Prostate gland (tissue), 2 donors: ENCODE data around the gene PTX4. TPM values are rescaled to one million over a fixed set of nuclear protein-coding genes. Genes with fewer than 3 reads are reported as not detected.

Experiments used
- DNase-seq: peaks from one replicate; pipeline ENCODE4 v3.0.0-alpha.2; 2019; ENCODE audit warnings: low spot score
- H3K27ac ChIP-seq, 2 donors: fragments of 200-600 bp; sonication (generic); 2 replicates each; pipeline ENCODE4 v1.5.1; 2017 to 2019
- H3K27me3 ChIP-seq: fragments of 200-600 bp; sonication (generic); replicated peaks from 2 replicates; pipeline ENCODE4 v1.5.1; 2019; ENCODE audit not compliant: insufficient read depth
- H3K36me3 ChIP-seq, 2 donors: fragments of 200-600 bp; sonication (generic); 1 replicate in 1 of 2; 2 replicates in 1 of 2; pipeline versions ENCODE4 v1.5.1 to v1.8.1; 2017 to 2019
- H3K4me1 ChIP-seq: fragments of 200-600 bp; sonication (generic); replicated peaks from 2 replicates; pipeline ENCODE4 v1.5.1; 2019
- H3K4me3 ChIP-seq, 2 donors: fragments of 200-600 bp; sonication (generic); 2 replicates each; pipeline ENCODE4 v1.5.1; 2017 to 2019
- H3K9me3 ChIP-seq: fragments of 200-600 bp; sonication (generic); 2 replicates; pipeline ENCODE4 v1.5.1; 2017
- POLR2A ChIP-seq: fragments of 450-650 bp; IDR thresholded peaks from one replicate; pipeline ENCODE4 v1.6.1; 2016; ENCODE audit warnings: antibody characterized with exemption, mild to moderate bottlenecking
- POLR2AphosphoS5 ChIP-seq: sonication (generic); formaldehyde crosslinking; IDR thresholded peaks from one replicate; pipeline ENCODE4 v1.6.1; 2017; ENCODE audit warnings: antibody characterized with exemption
- WGBS: methylation state at CpG from one replicate; pipeline ENCODE4 v1.1.5; 2018; 5-methylcytosine and 5-hydroxymethylcytosine counted together
- intact Hi-C: fragments of 100-400 bp; cut with DNase I; formaldehyde crosslinking; loops from one replicate; pipeline ENCODE4 v1.14.2; 2022
- total RNA-seq, 2 donors: library from RNA; depleted of rRNA; stranded (reverse); fragments of >200 nt; gene quantifications; one replicate each; pipeline ENCODE4 v1.1.0, GENCODE V29; 2016
- TF ChIP-seq, protein P1 (sequence below), 4 experiments: fragments of 200-600 bp in 2 of 4; fragments of 450-650 bp in 2 of 4; sonication (generic) in 2 of 4; IDR thresholded peaks; 1 replicate in 3 of 4; 2 replicates in 1 of 4; pipeline ENCODE4 v1.5.1; 2016 to 2019; ENCODE audit warnings: antibody characterized with exemption in 4 of 4, mild to moderate bottlenecking in 2 of 4, moderate library complexity in 2 of 4

PTX4 gene
- total RNA-seq, 2 donors from 2014 or later = 2.2 TPM; not detected in 1

- H3K4me1 ChIP-seq = no peaks in the 10 kb centered on the region
- TF ChIP-seq POLR2AphosphoS5 = no peak
- TF ChIP-seq, protein P1, sequence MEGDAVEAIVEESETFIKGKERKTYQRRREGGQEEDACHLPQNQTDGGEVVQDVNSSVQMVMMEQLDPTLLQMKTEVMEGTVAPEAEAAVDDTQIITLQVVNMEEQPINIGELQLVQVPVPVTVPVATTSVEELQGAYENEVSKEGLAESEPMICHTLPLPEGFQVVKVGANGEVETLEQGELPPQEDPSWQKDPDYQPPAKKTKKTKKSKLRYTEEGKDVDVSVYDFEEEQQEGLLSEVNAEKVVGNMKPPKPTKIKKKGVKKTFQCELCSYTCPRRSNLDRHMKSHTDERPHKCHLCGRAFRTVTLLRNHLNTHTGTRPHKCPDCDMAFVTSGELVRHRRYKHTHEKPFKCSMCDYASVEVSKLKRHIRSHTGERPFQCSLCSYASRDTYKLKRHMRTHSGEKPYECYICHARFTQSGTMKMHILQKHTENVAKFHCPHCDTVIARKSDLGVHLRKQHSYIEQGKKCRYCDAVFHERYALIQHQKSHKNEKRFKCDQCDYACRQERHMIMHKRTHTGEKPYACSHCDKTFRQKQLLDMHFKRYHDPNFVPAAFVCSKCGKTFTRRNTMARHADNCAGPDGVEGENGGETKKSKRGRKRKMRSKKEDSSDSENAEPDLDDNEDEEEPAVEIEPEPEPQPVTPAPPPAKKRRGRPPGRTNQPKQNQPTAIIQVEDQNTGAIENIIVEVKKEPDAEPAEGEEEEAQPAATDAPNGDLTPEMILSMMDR (IDR thresholded peaks at IDR 0.05) = no peak
- no peak for TF ChIP-seq POLR2A
- H3K27me3 ChIP-seq = no peaks in the 10 kb centered on the region
- no peak for DNase-seq
- no peak overlapping the region for H3K27ac ChIP-seq
- H3K9me3 ChIP-seq = no peaks in the 10 kb centered on the region
- 93% methylated on average over 33 of the region's 37 CpGs for WGBS
- intact Hi-C loops = no loop called here
- peaks cover 11 to 17% of the 10 kb centered on the region in 2 donors for H3K36me3 ChIP-seq
- no peak overlapping the region for H3K4me3 ChIP-seq
Measured at GRCh38 chr16:1505073-1505844, 16.5 kb upstream of the PTX4 start.

DNA sequence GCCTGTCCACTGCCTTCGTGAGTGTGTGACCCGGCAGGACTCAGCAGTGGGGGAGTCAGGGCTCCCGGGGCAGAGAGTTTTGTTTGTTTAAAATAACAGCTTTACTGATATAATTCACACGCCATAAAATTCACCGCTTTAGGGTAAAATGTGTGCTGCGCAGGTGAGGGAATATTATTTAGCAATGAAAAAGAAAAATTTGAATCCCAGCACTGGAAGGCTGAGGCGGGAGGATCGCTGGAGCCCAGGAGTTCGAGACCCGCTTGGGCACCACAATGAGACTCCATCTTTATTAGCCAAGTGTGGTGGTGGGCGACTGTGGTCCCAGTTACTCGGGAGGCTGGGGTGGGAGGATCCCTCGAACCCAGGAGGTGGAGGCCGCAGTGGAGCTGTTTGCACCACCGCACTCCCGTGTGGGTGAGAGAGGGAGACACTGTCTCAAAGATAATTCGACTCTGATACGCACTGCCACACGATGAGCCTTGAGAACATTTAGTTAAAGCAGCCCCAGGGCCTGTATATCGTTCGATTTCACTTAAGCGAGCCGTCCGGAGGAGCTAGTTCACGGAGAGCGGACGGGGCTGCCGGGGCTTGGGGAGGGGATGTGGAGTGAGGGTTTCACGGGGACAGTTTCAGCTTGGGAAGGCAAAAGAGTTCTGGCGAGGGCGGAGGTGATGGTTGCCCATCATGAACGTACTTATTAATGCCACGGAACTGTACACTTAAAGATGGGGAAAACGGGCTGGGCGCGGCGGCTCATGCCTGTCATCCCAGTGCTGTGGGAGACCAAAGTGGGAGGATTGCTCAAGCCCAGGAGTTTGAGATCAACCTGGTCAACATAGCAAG, 14.6 kb upstream of the PTX4 start:
- H3K4me3 ChIP-seq = no peak overlapping the region
- H3K9me3 ChIP-seq = no peaks in the 10 kb centered on the region
- DNase-seq = no peak
- no peaks in the 10 kb centered on the region for H3K4me1 ChIP-seq
- WGBS = 96% methylated on average over 37 of the region's 37 CpGs
- H3K27me3 ChIP-seq = no peaks in the 10 kb centered on the region
- intact Hi-C loops = no loop called here
- TF ChIP-seq POLR2AphosphoS5 (no peak), POLR2A (no peak)
- H3K27ac ChIP-seq = no peak overlapping the region
- peaks cover 11 to 17% of the 10 kb centered on the region in 2 donors for H3K36me3 ChIP-seq

- whole genome bisulfite sequencing = 96% methylated on average over 30 of the region's 42 CpGs
- H3K4me1 ChIP-seq = no peaks in the 10 kb centered on the region
- intact Hi-C loops = no loop called here
- DNase-seq = no peak
- H3K36me3 ChIP-seq = peaks cover 11 to 17% of the 10 kb centered on the region in 2 donors
- TF ChIP-seq POLR2A = no peak
- TF ChIP-seq POLR2AphosphoS5 = no peak
- TF ChIP-seq, protein P1 (IDR thresholded peaks at IDR 0.05) = no peak
- H3K27me3 ChIP-seq = no peaks in the 10 kb centered on the region
- H3K27ac ChIP-seq = no peak overlapping the region
- no peaks in the 10 kb centered on the region for H3K9me3 ChIP-seq
- H3K4me3 ChIP-seq = no peak overlapping the region
Measured at GRCh38 chr16:1502092-1503004, 13.6 kb upstream of the PTX4 start.

GRCh38 chr16:1501630-1502029, 12.9 kb upstream of the PTX4 start:
- DNase-seq = no peak
- H3K36me3 ChIP-seq = peaks cover 11 to 17% of the 10 kb centered on the region in 2 donors
- no peaks in the 10 kb centered on the region for H3K27me3 ChIP-seq
- no peak for TF ChIP-seq POLR2AphosphoS5
- TF ChIP-seq, protein P1 (IDR thresholded peaks at IDR 0.05) = no peak
- intact Hi-C loops = no loop called here
- H3K9me3 ChIP-seq = no peaks in the 10 kb centered on the region
- H3K4me3 ChIP-seq = no peak overlapping the region
- 95% methylated on average over 23 of the region's 23 CpGs for WGBS
- no peak overlapping the region for H3K27ac ChIP-seq
- H3K4me1 ChIP-seq = no peaks in the 10 kb centered on the region
